ENCODE results near the gene LMF1. TPM values are rescaled to one million over a fixed set of nuclear protein-coding genes. Genes with fewer than 3 reads are reported as not detected.
A peak's percentile ranks its signal among the peaks of the same experiment; 100 is the strongest.

The LMF1 gene
- total RNA-seq, 6 experiments from 2014 or later, result 10.9 to 20.0 (median 13.8) TPM

DNA sequence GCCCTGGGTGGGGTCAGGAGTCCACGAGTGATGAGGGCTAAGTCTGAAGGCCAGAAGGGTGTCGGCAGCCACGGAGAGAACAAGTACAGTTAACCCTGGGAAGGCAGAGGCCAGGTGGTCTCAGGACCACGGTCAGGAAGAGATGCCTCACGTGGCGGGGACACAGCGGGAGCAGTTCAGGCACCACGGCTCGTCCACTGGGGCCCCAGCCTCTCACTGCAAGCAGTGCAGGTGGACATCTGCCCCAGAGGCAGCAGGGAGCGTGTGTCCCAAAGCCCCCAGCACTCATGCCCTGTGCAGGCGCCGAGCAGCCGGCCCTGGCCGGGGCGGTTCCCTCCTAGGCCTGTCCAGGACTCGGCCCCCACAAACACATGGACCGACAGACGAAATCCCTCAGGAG is 4.7 kb downstream of the LMF1 start:
- Histone ChIP-seq H3K4me3 (no peak overlapping the region), H3K9me3 (no peaks in the 10 kb centered on the region), H3K36me3 (no peaks in the 10 kb centered on the region), H3K4me1 (peaks cover 0 to 9% (median 3%) of the 10 kb centered on the region in 4 donors), H3K27ac (no peak overlapping the region), H3K27me3 (no peaks in the 10 kb centered on the region)
- intact Hi-C loops (cut with DNase I), result no loop called here
- DNase-seq, result peak in 1 of 3 donors; percentile 35
- 84% methylated on average over 3 of the region's 18 CpGs for WGBS (ENCODE audit: insufficient coverage, low coverage, low lambda C conversion rate, missing lambda C conversion rate)
- TF ChIP-seq, protein P1, sequence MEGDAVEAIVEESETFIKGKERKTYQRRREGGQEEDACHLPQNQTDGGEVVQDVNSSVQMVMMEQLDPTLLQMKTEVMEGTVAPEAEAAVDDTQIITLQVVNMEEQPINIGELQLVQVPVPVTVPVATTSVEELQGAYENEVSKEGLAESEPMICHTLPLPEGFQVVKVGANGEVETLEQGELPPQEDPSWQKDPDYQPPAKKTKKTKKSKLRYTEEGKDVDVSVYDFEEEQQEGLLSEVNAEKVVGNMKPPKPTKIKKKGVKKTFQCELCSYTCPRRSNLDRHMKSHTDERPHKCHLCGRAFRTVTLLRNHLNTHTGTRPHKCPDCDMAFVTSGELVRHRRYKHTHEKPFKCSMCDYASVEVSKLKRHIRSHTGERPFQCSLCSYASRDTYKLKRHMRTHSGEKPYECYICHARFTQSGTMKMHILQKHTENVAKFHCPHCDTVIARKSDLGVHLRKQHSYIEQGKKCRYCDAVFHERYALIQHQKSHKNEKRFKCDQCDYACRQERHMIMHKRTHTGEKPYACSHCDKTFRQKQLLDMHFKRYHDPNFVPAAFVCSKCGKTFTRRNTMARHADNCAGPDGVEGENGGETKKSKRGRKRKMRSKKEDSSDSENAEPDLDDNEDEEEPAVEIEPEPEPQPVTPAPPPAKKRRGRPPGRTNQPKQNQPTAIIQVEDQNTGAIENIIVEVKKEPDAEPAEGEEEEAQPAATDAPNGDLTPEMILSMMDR (IDR thresholded peaks at IDR 0.05), result no peak
- no peak for TF ChIP-seq POLR2A (IDR thresholded peaks at IDR 0.05)
- ATAC-seq, result no peak

- no peaks in the 10 kb centered on the region for H3K27me3 ChIP-seq
- no peaks in the 10 kb centered on the region for H3K9me3 ChIP-seq
- TF ChIP-seq POLR2A (IDR thresholded peaks at IDR 0.05), result no peak
- TF ChIP-seq, protein P1 (IDR thresholded peaks at IDR 0.05), result no peak
- peaks cover 0 to 9% (median 3%) of the 10 kb centered on the region in 4 donors for H3K4me1 ChIP-seq
- ATAC-seq, result no peak
- no peak for DNase-seq
- intact Hi-C loops (cut with DNase I), result no loop called here
- H3K36me3 ChIP-seq, result no peaks in the 10 kb centered on the region
- H3K4me3 ChIP-seq, result no peak overlapping the region
- 89% methylated on average over 3 of the region's 4 CpGs for WGBS (ENCODE audit: insufficient coverage, low coverage, low lambda C conversion rate, missing lambda C conversion rate)
- H3K27ac ChIP-seq, result no peak overlapping the region
These were observed 5.3 kb downstream of the LMF1 start for GRCh38 chr16:965487-965886.

DNA sequence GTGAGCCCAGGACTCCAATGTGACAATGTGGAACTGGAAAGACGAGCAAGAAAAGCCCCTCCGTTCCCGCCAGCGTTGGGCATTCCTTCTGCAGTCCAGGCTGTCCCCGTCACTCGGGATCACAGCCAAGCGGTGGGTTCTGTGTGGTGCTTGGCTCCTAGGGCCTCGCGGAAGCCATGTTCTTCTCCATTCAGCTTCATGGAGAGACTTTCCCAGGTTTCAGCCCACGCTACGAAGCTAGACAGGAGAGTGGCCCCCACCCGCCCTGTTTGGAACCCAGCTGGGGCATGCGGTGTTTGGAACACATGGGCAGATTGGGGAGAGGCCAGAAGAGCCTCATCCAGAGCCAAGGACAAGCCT is 5.8 kb downstream of the LMF1 start:
- H3K9me3 ChIP-seq, result no peaks in the 10 kb centered on the region
- no peak overlapping the region for H3K27ac ChIP-seq
- no peaks in the 10 kb centered on the region for H3K36me3 ChIP-seq
- intact Hi-C loops (cut with DNase I), result no loop called here
- DNase-seq (peak in 1 of 3 donors; percentile 40), ATAC-seq (no peak)
- TF ChIP-seq, protein P1 (IDR thresholded peaks at IDR 0.05), result no peak
- no peak for TF ChIP-seq POLR2A (IDR thresholded peaks at IDR 0.05)
- H3K4me3 ChIP-seq, result no peak overlapping the region
- H3K27me3 ChIP-seq, result no peaks in the 10 kb centered on the region
- H3K4me1 ChIP-seq, result peaks cover 0 to 7% (median 2%) of the 10 kb centered on the region in 4 donors
- WGBS (ENCODE audit: insufficient coverage, low coverage, low lambda C conversion rate, missing lambda C conversion rate), result 96% methylated on average over 3 of the region's 13 CpGs

- no peak for TF ChIP-seq POLR2A (IDR thresholded peaks at IDR 0.05)
- TF ChIP-seq, protein P1 (IDR thresholded peaks at IDR 0.05), result no peak
- no peaks in the 10 kb centered on the region for H3K9me3 ChIP-seq
- intact Hi-C loops (cut with DNase I), result no loop called here
- peaks cover 0 to 2% (median 0%) of the 10 kb centered on the region in 4 donors for H3K4me1 ChIP-seq
- no peak overlapping the region for H3K4me3 ChIP-seq
- H3K36me3 ChIP-seq, result no peaks in the 10 kb centered on the region
- 80% methylated on average over 14 of the region's 27 CpGs for WGBS (ENCODE audit: insufficient coverage, low coverage, low lambda C conversion rate, missing lambda C conversion rate)
- no peaks in the 10 kb centered on the region for H3K27me3 ChIP-seq
- ATAC-seq, result no peak
- H3K27ac ChIP-seq, result no peak overlapping the region
- DNase-seq, result peak in 1 of 3 donors; percentile 41
These were observed 6.3 kb downstream of the LMF1 start for GRCh38 chr16:964356-965035.
